HepG2 (cell line): ENCODE measurements around the gene ADGRE2. TPM values are rescaled to one million over a fixed set of nuclear protein-coding genes. Genes with fewer than 3 reads are reported as not detected.
"Not testable (repeated sequence)": the region's sequence is repeated elsewhere in the genome, so short reads cannot be mapped to it uniquely, and the experiment has no call there.

Source experiments
- ATAC-seq: fragments of 200-7000 bp; cut with Tn5 transposase; 3 replicates; pipeline ENCODE4 v1.9.1; 2020; ENCODE audit warnings: mild to moderate bottlenecking, moderate library complexity
- BruUV-seq: library from RNA; stranded (reverse); fragments of 400-500 nt; replicated peaks from 2 replicates; lab custom pipeline; 2021; lab: Mats Ljungman, UMichigan
- CTCF ChIA-PET: fragments of 300-600 bp; formaldehyde crosslinking; extraction: SDS; loops from one replicate; lab custom pipeline; 2021; ENCODE audit warnings: low total read pairs, inconsistent platforms, low intra/inter-chr PET ratio; lab: Yijun Ruan, JAX
- POLR2A ChIA-PET: fragments of 350-600 bp; sonication (Branson Sonifier 250); formaldehyde crosslinking; loops from one replicate; lab custom pipeline; 2020; ENCODE audit warnings: antibody characterized with exemption, inconsistent platforms; lab: Yijun Ruan, JAX
- DNase-seq: peaks from one replicate; pipeline ENCODE4 v3.0.0-alpha.2; 2015; ENCODE audit warnings: low spot score
- FAIRE-seq: peaks from 3 replicates; lab custom pipeline; 2011; peaks lifted over from hg19 to GRCh38; lab: Jason Lieb, UNC
- H2AFZ ChIP-seq: one replicate; pipeline ENCODE4 v1.6.1; 2011; ENCODE audit warnings: low read length, inconsistent platforms
- H3K27ac ChIP-seq: fragments of 300-600 bp; 3 replicates; pipeline ENCODE4 v1.8.0; 2011; ENCODE audit warnings: mixed run types, mild to moderate bottlenecking, mixed read lengths, low read length, inconsistent platforms; ENCODE audit not compliant: insufficient read depth; ENCODE audit errors: extremely low read length
- H3K27me3 ChIP-seq, 2 experiments: fragments of 200-600 bp in 1 of 2; 2 replicates in 1 of 2; 3 replicates in 1 of 2; pipeline versions ENCODE4 v1.6.0 to v1.8.0; 2011; ENCODE audit warnings: low read length in 2 of 2, mild to moderate bottlenecking in 2 of 2, moderate library complexity in 2 of 2, inconsistent platforms in 1 of 2; ENCODE audit not compliant: insufficient read depth in 2 of 2, control insufficient read depth in 1 of 2
- H3K36me3 ChIP-seq, 2 experiments: fragments of 200-600 bp in 1 of 2; replicated peaks in 1 of 2; 2 replicates in 1 of 2; 3 replicates in 1 of 2; pipeline versions ENCODE4 v1.5.1 to v1.8.0; 2011; ENCODE audit warnings: low read length in 2 of 2, inconsistent platforms in 1 of 2; ENCODE audit not compliant: insufficient read depth in 2 of 2, control insufficient read depth in 1 of 2
- H3K4me1 ChIP-seq: 2 replicates; pipeline ENCODE4 v1.5.1; 2012; ENCODE audit warnings: low read length, inconsistent platforms; ENCODE audit not compliant: insufficient read depth
- H3K4me2 ChIP-seq: 2 replicates; pipeline ENCODE4 v1.6.0; 2011; ENCODE audit warnings: low read depth, low read length, inconsistent platforms
- H3K4me3 ChIP-seq, 3 experiments: fragments of 200-600 bp in 1 of 3; sonication (generic), shearing (Covaris generic) in 1 of 3; replicated peaks in 1 of 3; 2 replicates each; pipeline ENCODE4 v1.5.1; 2011 to 2016; ENCODE audit warnings: low read length in 3 of 3, inconsistent platforms in 2 of 3, low read depth in 2 of 3, mild to moderate bottlenecking in 2 of 3, control low read depth in 1 of 3, mixed read lengths in 1 of 3; ENCODE audit not compliant: insufficient read depth in 1 of 3
- H3K79me2 ChIP-seq: one replicate; pipeline ENCODE4 v1.6.1; 2011; ENCODE audit warnings: low read length, inconsistent platforms; ENCODE audit not compliant: insufficient read depth
- H3K9ac ChIP-seq: 2 replicates; pipeline ENCODE4 v1.6.0; 2011; ENCODE audit warnings: mild to moderate bottlenecking, low read depth, low read length, inconsistent platforms; ENCODE audit not compliant: insufficient read depth
- H3K9me3 ChIP-seq: 2 replicates; pipeline ENCODE4 v1.5.1; 2012; ENCODE audit warnings: mild to moderate bottlenecking, low read length
- H4K20me1 ChIP-seq: 2 replicates; pipeline ENCODE4 v1.6.0; 2011; ENCODE audit warnings: inconsistent platforms, mild to moderate bottlenecking, low read length, moderate library complexity; ENCODE audit not compliant: insufficient read depth
- CEBPB ChIP-seq: IDR thresholded peaks from 2 replicates; pipeline ENCODE4 v1.6.1; 2011; ENCODE audit warnings: low read depth, low read length, improper control_type of control experiment, borderline replicate concordance
- WGBS: methylation state at CpG from one replicate; pipeline ENCODE4 v1.1.6; 2017; ENCODE audit warnings: low lambda C conversion rate; 5-methylcytosine and 5-hydroxymethylcytosine counted together
- in situ Hi-C: cut with HindIII; loops from 2 replicates; pipeline ENCODE4 v1.10.0; 2017; ENCODE audit warnings: low pct_unique_long_range_greater_than_20kb; ENCODE audit not compliant: extremely low pct_ligation_motif_present
- intact Hi-C: fragments of 100-400 bp; cut with micrococcal nuclease; formaldehyde crosslinking; loops from one replicate; pipeline ENCODE4 v1.10.0; 2022; ENCODE audit not compliant: unreplicated experiment
- polyA plus RNA-seq, 8 experiments: library from polyadenylated mRNA; depleted of rRNA in 3 of 8; stranded (reverse) in 7 of 8; unstranded in 1 of 8; fragments of >200 nt; fragmentation: Illumina TruSeq in 4 of 8; extraction: Trizol in 4 of 8; gene quantifications; 2 replicates each; pipeline versions ENCODE4 v1.2.1 to v1.2.3, GENCODE V29; 2011 to 2016; ENCODE audit warnings: low read depth in 4 of 8, missing spikeins in 1 of 8, mixed read lengths in 1 of 8; ENCODE audit not compliant: insufficient read depth in 1 of 8
- total RNA-seq, 5 experiments: library from RNA; depleted of rRNA; stranded (reverse); fragments of >200 nt; fragmentation: Illumina TruSeq; extraction: Trizol; gene quantifications; 2 replicates each; pipeline ENCODE4 v1.2.3, GENCODE V29; 2016; ENCODE audit warnings: low read depth in 1 of 5

ADGRE2 gene
- total and polyA plus RNA-seq, 2 of the 13 experiments (the other 11 are each of a cell fraction or from before 2014, with no cell fraction given) = 0.04 TPM; not detected in 1

GRCh38 chr19:14784730-14785101 lies 6.4 kb upstream of the ADGRE2 start:
- in situ Hi-C loops = loop anchor here (10.0 kb wide), 1 partner anchor 110 kb away; no protein-coding TSS in a partner anchor
- peak; percentile 39; the same call in 1 of the 2 replicates for TF ChIP-seq CEBPB
- H2AFZ ChIP-seq, H3K79me2 ChIP-seq, FAIRE-seq, H3K27ac ChIP-seq, H3K4me2 ChIP-seq, H3K36me3 ChIP-seq, H3K4me3 ChIP-seq, ATAC-seq, CTCF ChIA-PET, H3K9ac ChIP-seq, H3K4me1 ChIP-seq, intact Hi-C loops, H3K27me3 ChIP-seq, POLR2A ChIA-PET, H3K9me3 ChIP-seq, H4K20me1 ChIP-seq, DNase-seq, BruUV-seq: not testable (repeated sequence)
- WGBS = 45% methylated on average over 7 of the region's 10 CpGs

GRCh38 chr19:14783410-14783998 lies 5.1 kb upstream of the ADGRE2 start:
- H3K4me2 ChIP-seq, H3K9me3 ChIP-seq, H3K27ac ChIP-seq, H3K4me3 ChIP-seq, FAIRE-seq, POLR2A ChIA-PET, H3K36me3 ChIP-seq, DNase-seq, H4K20me1 ChIP-seq, H2AFZ ChIP-seq, CTCF ChIA-PET, H3K9ac ChIP-seq, ATAC-seq, H3K27me3 ChIP-seq, H3K4me1 ChIP-seq, BruUV-seq, intact Hi-C loops, H3K79me2 ChIP-seq: not testable (repeated sequence)
- WGBS = 12% methylated on average over 5 of the region's 8 CpGs
- in situ Hi-C loops = loop anchor here (10.0 kb wide), 1 partner anchor 111 kb away; no protein-coding TSS in a partner anchor
